ENCODE results near the gene DOCK10.

The DOCK10 gene

GRCh38 chr2:225027061-225027762 lies 15.1 kb downstream of the DOCK10 start:
- H3K4me3 ChIP-seq (ENCODE audit: low read depth, low read length), result no peak overlapping the region
- no peak for TF ChIP-seq CTCF (IDR thresholded peaks at IDR 0.05; ENCODE audit: control insufficient read depth, extremely low read depth, insufficient read depth)
- no peak for DNase-seq (ENCODE audit: low read depth)

GRCh38 chr2:225025917-225026571 lies 16.2 kb downstream of the DOCK10 start:
- no peak for DNase-seq (ENCODE audit: low read depth)
- TF ChIP-seq CTCF (IDR thresholded peaks at IDR 0.05; ENCODE audit: control insufficient read depth, extremely low read depth, insufficient read depth), result no peak
- H3K4me3 ChIP-seq (ENCODE audit: low read depth, low read length), result no peak overlapping the region

GRCh38 chr2:225022188-225022587 lies 20.1 kb downstream of the DOCK10 start:
- no peak overlapping the region for H3K4me3 ChIP-seq (ENCODE audit: low read depth, low read length)
- no peak for TF ChIP-seq CTCF (IDR thresholded peaks at IDR 0.05; ENCODE audit: control insufficient read depth, extremely low read depth, insufficient read depth)
- DNase-seq (ENCODE audit: low read depth), result peak; percentile 69

GRCh38 chr2:225020168-225020849 lies 22.0 kb downstream of the DOCK10 start:
- no peak for TF ChIP-seq CTCF (IDR thresholded peaks at IDR 0.05; ENCODE audit: control insufficient read depth, extremely low read depth, insufficient read depth)
- DNase-seq (ENCODE audit: low read depth), result no peak
- H3K4me3 ChIP-seq (ENCODE audit: low read depth, low read length), result no peak overlapping the region

GRCh38 chr2:225019105-225019504 lies 23.2 kb downstream of the DOCK10 start:
- no peak for TF ChIP-seq CTCF (IDR thresholded peaks at IDR 0.05; ENCODE audit: control insufficient read depth, extremely low read depth, insufficient read depth)
- H3K4me3 ChIP-seq (ENCODE audit: low read depth, low read length), result no peak overlapping the region
- DNase-seq (ENCODE audit: low read depth), result no peak

- no peak overlapping the region for H3K4me3 ChIP-seq (ENCODE audit: low read depth, low read length)
- TF ChIP-seq CTCF (IDR thresholded peaks at IDR 0.05; ENCODE audit: control insufficient read depth, extremely low read depth, insufficient read depth), result no peak
- no peak for DNase-seq (ENCODE audit: low read depth)
These were observed 24.6 kb downstream of the DOCK10 start for GRCh38 chr2:225017713-225018112.
